GM12878 (cell line): ENCODE data around the gene BPTF. TPM values are rescaled to one million over a fixed set of nuclear protein-coding genes. Genes with fewer than 3 reads are reported as not detected.
A peak's percentile ranks its signal among the peaks of the same experiment; 100 is the strongest.

ENCODE experiments used
- ATAC-seq: fragments of 200-7000 bp; cut with Tn5 transposase; 3 replicates; pipeline ENCODE4 v1.9.1; 2020; ENCODE audit warnings: mild to moderate bottlenecking, moderate library complexity
- BruUV-seq: library from RNA; stranded (reverse); fragments of 400-500 nt; replicated peaks from 2 replicates; lab custom pipeline; 2021; lab: Mats Ljungman, UMichigan
- CTCF ChIA-PET: fragments of 300-600 bp; sonication (Branson Sonifier 250); formaldehyde crosslinking; extraction: SDS; loops from one replicate; lab custom pipeline; 2021; ENCODE audit warnings: inconsistent platforms; lab: Yijun Ruan, JAX
- POLR2A ChIA-PET: fragments of 350-600 bp; formaldehyde crosslinking; extraction: SDS; loops from one replicate; lab custom pipeline; 2021; ENCODE audit warnings: inconsistent platforms; lab: Charles Lee
- RAD21 ChIA-PET: fragments of 300-600 bp; sonication (Branson Sonifier 250); formaldehyde crosslinking; loops from one replicate; lab custom pipeline; 2023; ENCODE audit warnings: antibody characterized with exemption; ENCODE audit not compliant: unreplicated experiment; lab: Charles Lee
- SMC1A ChIA-PET: fragments of 300-600 bp; sonication (Branson Sonifier 250); formaldehyde crosslinking; loops from one replicate; lab custom pipeline; 2023; ENCODE audit not compliant: unreplicated experiment, uncharacterized antibody; lab: Charles Lee
- DNase-seq: peaks from one replicate; pipeline ENCODE4 v3.0.0-alpha.2; 2011; ENCODE audit warnings: low read depth, low spot score
- FAIRE-seq: peaks from 3 replicates; lab custom pipeline; 2011; peaks lifted over from hg19 to GRCh38; lab: Jason Lieb, UNC
- H2AFZ ChIP-seq: 2 replicates; pipeline ENCODE4 v1.6.0; 2011; ENCODE audit warnings: low read depth, low read length, control low read depth; ENCODE audit not compliant: control insufficient read depth
- H3K27ac ChIP-seq: 2 replicates; pipeline ENCODE4 v1.5.1; 2011; ENCODE audit warnings: control low read depth; ENCODE audit not compliant: control insufficient read depth, insufficient read depth
- H3K27me3 ChIP-seq, 2 experiments: replicated peaks in 1 of 2; 2 replicates each; pipeline versions ENCODE4 v1.6.0 to v1.6.1; 2011; ENCODE audit warnings: low read length in 1 of 2; ENCODE audit not compliant: control insufficient read depth in 2 of 2, insufficient read depth in 2 of 2
- H3K36me3 ChIP-seq, 2 experiments: 2 replicates each; pipeline ENCODE4 v1.5.1; 2011; ENCODE audit warnings: low read length in 1 of 2; ENCODE audit not compliant: control insufficient read depth in 2 of 2, insufficient read depth in 2 of 2
- H3K4me1 ChIP-seq: 2 replicates; pipeline ENCODE4 v1.6.1; 2011; ENCODE audit warnings: mild to moderate bottlenecking, low read length, moderate library complexity, mixed read lengths; ENCODE audit not compliant: control insufficient read depth, insufficient read depth
- H3K4me2 ChIP-seq: 2 replicates; pipeline ENCODE4 v1.6.0; 2011; ENCODE audit warnings: control low read depth; ENCODE audit not compliant: control insufficient read depth, insufficient read depth
- H3K4me3 ChIP-seq: fragments of 200-600 bp; sonication (generic); 2 replicates; pipeline ENCODE4 v1.5.1; 2016
- H3K79me2 ChIP-seq: 2 replicates; pipeline ENCODE4 v1.6.0; 2011; ENCODE audit warnings: low read length; ENCODE audit not compliant: control insufficient read depth, insufficient read depth
- H3K9ac ChIP-seq: 2 replicates; pipeline ENCODE4 v1.8.0; 2011; ENCODE audit warnings: low read length, control low read depth, mixed read lengths; ENCODE audit not compliant: control insufficient read depth, insufficient read depth
- H3K9me3 ChIP-seq: replicated peaks from 3 replicates; pipeline ENCODE4 v1.5.1; 2011; ENCODE audit warnings: mild to moderate bottlenecking, low read length; ENCODE audit not compliant: control insufficient read depth, insufficient read depth
- H4K20me1 ChIP-seq: 2 replicates; pipeline ENCODE4 v1.6.0; 2011; ENCODE audit not compliant: control insufficient read depth, insufficient read depth
- BCL3 ChIP-seq: IDR thresholded peaks from 2 replicates; pipeline ENCODE4 v1.6.1; 2011; ENCODE audit warnings: borderline replicate concordance, low read depth, mild to moderate bottlenecking, moderate library complexity, low read length; ENCODE audit not compliant: insufficient read depth, poor library complexity, severe bottlenecking
- BHLHE40 ChIP-seq, 2 experiments: fragments of 450-650 bp in 1 of 2; IDR thresholded peaks; 2 replicates each; pipeline ENCODE4 v1.6.1; 2011 to 2017; ENCODE audit warnings: low read depth in 2 of 2, borderline replicate concordance in 1 of 2, improper control_type of control experiment in 1 of 2, low read length in 1 of 2, mild to moderate bottlenecking in 1 of 2
- CHD1 ChIP-seq: IDR thresholded peaks from 2 replicates; pipeline ENCODE4 v1.6.1; 2012; ENCODE audit warnings: low read depth, low read length, improper control_type of control experiment
- E4F1 ChIP-seq: fragments of 450-650 bp; IDR thresholded peaks from 2 replicates; pipeline ENCODE4 v1.6.1; 2018; ENCODE audit warnings: borderline replicate concordance, mild to moderate bottlenecking; ENCODE audit not compliant: partially characterized antibody
- EED ChIP-seq: sonication (generic); IDR thresholded peaks from 2 replicates; pipeline ENCODE4 v1.6.1; 2016; ENCODE audit warnings: antibody characterized with exemption, low read depth
- HCFC1 ChIP-seq: fragments of 150-350 bp; IDR thresholded peaks from 2 replicates; pipeline ENCODE4 v1.6.1; 2014; ENCODE audit warnings: low read length
- HDAC2 ChIP-seq: fragments of 200-600 bp; sonication (generic); IDR thresholded peaks from 2 replicates; pipeline ENCODE4 v1.6.1; 2017
- KLF5 ChIP-seq: fragments of 450-650 bp; IDR thresholded peaks from 2 replicates; pipeline ENCODE4 v1.6.1; 2014; ENCODE audit warnings: mild to moderate bottlenecking; ENCODE audit not compliant: partially characterized antibody
- MLLT1 ChIP-seq: fragments of 450-650 bp; IDR thresholded peaks from 2 replicates; pipeline ENCODE4 v1.6.1; 2016; ENCODE audit warnings: mild to moderate bottlenecking
- MTA2 ChIP-seq: fragments of 450-650 bp; IDR thresholded peaks from 2 replicates; pipeline ENCODE4 v1.6.1; 2016; ENCODE audit warnings: low read depth, mild to moderate bottlenecking, moderate library complexity
- POU2F2 ChIP-seq: IDR thresholded peaks from 3 replicates; pipeline ENCODE4 v1.6.1; 2011; ENCODE audit warnings: low read depth, mild to moderate bottlenecking, low read length, borderline replicate concordance
- RB1 ChIP-seq: fragments of 450-650 bp; formaldehyde crosslinking; IDR thresholded peaks from 2 replicates; pipeline ENCODE4 v1.6.1; 2017; ENCODE audit warnings: mild to moderate bottlenecking, borderline replicate concordance
- TARDBP ChIP-seq: IDR thresholded peaks from 2 replicates; pipeline ENCODE4 v1.6.1; 2016; ENCODE audit warnings: borderline replicate concordance
- ZNF217 ChIP-seq: fragments of 450-650 bp; IDR thresholded peaks from 2 replicates; pipeline ENCODE4 v1.6.1; 2017; ENCODE audit warnings: antibody characterized with exemption, mild to moderate bottlenecking
- ZNF24 ChIP-seq: fragments of 450-650 bp; IDR thresholded peaks from 2 replicates; pipeline ENCODE4 v1.6.1; 2017; ENCODE audit warnings: antibody characterized with exemption, mild to moderate bottlenecking
- WGBS: methylation state at CpG from one replicate; pipeline ENCODE4 v1.1.6; 2016; ENCODE audit warnings: low lambda C conversion rate; ENCODE audit not compliant: insufficient replicate concordance, insufficient coverage; ENCODE audit errors: missing lambda C conversion rate; 5-methylcytosine and 5-hydroxymethylcytosine counted together
- in situ Hi-C: fragments of 300-500 bp; cut with MboI; formaldehyde crosslinking; loops from 9 replicates; pipeline ENCODE4 v1.14.3; 2018; ENCODE audit warnings: mixed read lengths
- intact Hi-C: fragments of 100-400 bp; cut with micrococcal nuclease; formaldehyde crosslinking; loops from one replicate; pipeline ENCODE4 v1.14.2; 2022; ENCODE audit not compliant: unreplicated experiment
- polyA plus RNA-seq, 11 experiments: library from polyadenylated mRNA; depleted of rRNA in 4 of 11; unstranded in 6 of 11; stranded (reverse) in 5 of 11; fragments of >200 nt; fragmentation: Nextera tagmentation in 4 of 11; fragmentation: Illumina TruSeq in 1 of 11; extraction: Ambion mirVana in 4 of 11; extraction: Trizol in 1 of 11; gene quantifications; 1 replicate in 1 of 11; 2 replicates in 10 of 11; pipeline versions ENCODE4 v1.2.1 to v1.2.3, GENCODE V29; 2011 to 2016; ENCODE audit warnings: inconsistent platforms in 2 of 11, missing spikeins in 2 of 11, low read depth in 1 of 11
- total RNA-seq, 4 experiments: library from RNA; depleted of rRNA in 3 of 4; stranded (reverse); fragments of >200 nt in 3 of 4; fragmentation: Illumina TruSeq in 1 of 4; extraction: Trizol in 1 of 4; gene quantifications; 2 replicates each; pipeline versions ENCODE4 v1.2.1 to v1.2.3, GENCODE V29; 2013 to 2021

Gene BPTF
- total and polyA plus RNA-seq, 10 of the 15 experiments (the other 5 are each of a cell fraction or from before 2014, with no cell fraction given) = 19.4 to 78.3 (median 44.8) TPM

- 4% methylated on average over 33 of the region's 43 CpGs for WGBS
- Histone ChIP-seq H3K27me3 (peaks cover 0 to 3% of the 10 kb centered on the region in 2 experiments; a peak in 2 of 4 replicates), H3K4me2 (peak overlapping the region; percentile 94), H3K79me2 (no peaks in the 10 kb centered on the region), H2AFZ (no peak overlapping the region), H3K36me3 (no peaks in the 10 kb centered on the region), H3K27ac (no peak overlapping the region), H3K4me3 (peak overlapping the region; percentile 65), H3K9ac (no peak overlapping the region; the same call in 1 of the 2 replicates), H4K20me1 (no peaks in the 10 kb centered on the region), H3K9me3 (no peaks in the 10 kb centered on the region), H3K4me1 (peaks cover 7% of the 10 kb centered on the region)
- in situ Hi-C loops = no loop called here
- no TSS peak for BruUV-seq
- ATAC-seq (no peak), FAIRE-seq (no peak), DNase-seq (no peak)
- ChIA-PET POLR2A (interaction anchor here (1.3 kb wide), 1 partner anchor 24 kb away, joined by 7 read pairs; no protein-coding TSS in a partner anchor), SMC1A (interaction anchor here (0.8 to 1.5 kb wide), 2 partner anchors 22 to 24 kb away, joined by 3 to 5 read pairs; no protein-coding TSS in a partner anchor), RAD21 (no interaction called here), CTCF (interaction anchor here (1.2 to 3.7 kb wide), 3 partner anchors 10 to 16 kb away, joined by 5 to 17 read pairs (median 6); no protein-coding TSS in a partner anchor)
- TF ChIP-seq CHD1 = no peak
- TF ChIP-seq MTA2 = no peak
- no peak for TF ChIP-seq HDAC2
- no peak for TF ChIP-seq ZNF217
- TF ChIP-seq MLLT1 = no peak
- no peak for TF ChIP-seq BHLHE40 (IDR thresholded peaks at IDR 0.05; ENCODE audit: borderline replicate concordance in 1 of 2, low read depth in 2 of 2, low read length in 1 of 2)
- TF ChIP-seq RB1 = no peak
- no peak for TF ChIP-seq E4F1
- no peak for TF ChIP-seq BCL3
- TF ChIP-seq EED = no peak
- no peak for TF ChIP-seq TARDBP
- no peak for TF ChIP-seq POU2F2
- no peak for TF ChIP-seq KLF5
- no peak for TF ChIP-seq ZNF24
- no peak for TF ChIP-seq HCFC1
- intact Hi-C loops = no loop called here
Measured at GRCh38 chr17:67995570-67996263, 170.4 kb downstream of the BPTF start.
